B cell (primary cell): ENCODE measurements around the gene ZNF579. TPM values are rescaled to one million over a fixed set of nuclear protein-coding genes. Genes with fewer than 3 reads are reported as not detected.

Experiments
- ATAC-seq: fragments of 200-7000 bp; cut with Tn5 transposase; one replicate; pipeline ENCODE4 v1.10.0; 2021; ENCODE audit warnings: low read depth, mild to moderate bottlenecking, moderate number of reproducible peaks, moderate library complexity
- CTCF ChIA-PET: fragments of 350-600 bp; sonication (Branson Sonifier 250); formaldehyde crosslinking; loops from one replicate; lab custom pipeline; 2021; ENCODE audit warnings: antibody characterized with exemption, inconsistent platforms; lab: Charles Lee
- POLR2A ChIA-PET: fragments of 350-600 bp; sonication (Branson Sonifier 250); formaldehyde crosslinking; loops from one replicate; lab custom pipeline; 2021; ENCODE audit warnings: antibody characterized with exemption; lab: Charles Lee
- DNase-seq: peaks from one replicate; pipeline ENCODE4 v3.0.0; 2013
- H2AFZ ChIP-seq: 2 replicates; pipeline ENCODE4 v1.6.1; 2012; ENCODE audit warnings: mild to moderate bottlenecking, low read depth, low read length; ENCODE audit not compliant: insufficient read depth, poor library complexity, severe bottlenecking
- H3K27ac ChIP-seq, 2 donors: 1 replicate in 1 of 2; 2 replicates in 1 of 2; pipeline ENCODE4 v1.5.1; 2012 to 2013; ENCODE audit warnings: low read length in 2 of 2, mild to moderate bottlenecking in 2 of 2, moderate library complexity in 1 of 2
- H3K27me3 ChIP-seq, 4 experiments: fragments of 200-600 bp in 1 of 4; sonication (generic) in 1 of 4; replicated peaks in 1 of 4; 1 replicate in 2 of 4; 2 replicates in 2 of 4; pipeline versions ENCODE4 v1.6.1 to v1.7.0; 2013 to 2016; ENCODE audit warnings: low read length in 3 of 4, mild to moderate bottlenecking in 2 of 4, mixed read lengths in 1 of 4, moderate library complexity in 1 of 4; ENCODE audit not compliant: insufficient read depth in 4 of 4, control insufficient read depth in 3 of 4; ENCODE audit errors: control extremely low read depth in 1 of 4
- H3K36me3 ChIP-seq, 2 experiments: replicated peaks in 1 of 2; 1 replicate in 1 of 2; 2 replicates in 1 of 2; pipeline versions ENCODE4 v1.6.1 to v1.7.1; 2013; ENCODE audit warnings: low read length in 1 of 2; ENCODE audit not compliant: insufficient read depth in 2 of 2, control insufficient read depth in 1 of 2; ENCODE audit errors: control extremely low read depth in 1 of 2, extremely low read depth in 1 of 2
- H3K4me1 ChIP-seq, 2 donors: fragments of 200-600 bp in 1 of 2; sonication (generic) in 1 of 2; 1 replicate in 1 of 2; 2 replicates in 1 of 2; pipeline versions ENCODE4 v1.5.1 to v1.6.1; 2013 to 2017; ENCODE audit warnings: low read length in 2 of 2; ENCODE audit not compliant: control insufficient read depth in 2 of 2, insufficient read depth in 2 of 2
- H3K4me2 ChIP-seq: replicated peaks from 2 replicates; pipeline ENCODE3; 2012; ENCODE audit warnings: mild to moderate bottlenecking, low read depth, low read length; ENCODE audit not compliant: poor library complexity, severe bottlenecking
- H3K4me3 ChIP-seq, 5 experiments: fragments of 200-600 bp in 1 of 5; sonication (generic) in 1 of 5; 1 replicate in 3 of 5; 2 replicates in 2 of 5; pipeline versions ENCODE4 v1.5.1 to v1.7.0; 2011 to 2016; ENCODE audit warnings: low read length in 4 of 5, mild to moderate bottlenecking in 4 of 5, low read depth in 2 of 5, control low read depth in 1 of 5, moderate library complexity in 1 of 5; ENCODE audit not compliant: insufficient read depth in 1 of 5; ENCODE audit errors: control extremely low read depth in 1 of 5, extremely low read depth in 1 of 5
- H3K79me2 ChIP-seq: fragments of 200-600 bp; sonication (generic); one replicate; pipeline ENCODE4 v1.6.0; 2016; ENCODE audit warnings: low read length; ENCODE audit not compliant: control insufficient read depth, insufficient read depth
- H3K9ac ChIP-seq: fragments of 200-600 bp; sonication (generic); 2 replicates; pipeline ENCODE4 v1.6.1; 2017; ENCODE audit warnings: mild to moderate bottlenecking, low read length, moderate library complexity
- H3K9me3 ChIP-seq, 3 donors: one replicate each; pipeline versions ENCODE4 v1.6.1 to v1.7.1; 2013; ENCODE audit warnings: low read length in 2 of 3; ENCODE audit not compliant: control insufficient read depth in 2 of 3, insufficient read depth in 1 of 3; ENCODE audit errors: control extremely low read depth in 1 of 3
- H4K20me1 ChIP-seq: 2 replicates; pipeline ENCODE4 v1.6.0; 2012; ENCODE audit warnings: mild to moderate bottlenecking, low read length; ENCODE audit not compliant: insufficient read depth, control insufficient read depth, poor library complexity, severe bottlenecking
- H3K27ac Mint-ChIP-seq: one replicate; pipeline ENCODE4 v1.8.0; 2021; ENCODE audit warnings: mixed read lengths
- H3K27me3 Mint-ChIP-seq: one replicate; pipeline ENCODE4 v1.8.0; 2021; ENCODE audit warnings: mixed read lengths
- H3K4me1 Mint-ChIP-seq: one replicate; pipeline ENCODE4 v1.8.0; 2021; ENCODE audit warnings: mixed read lengths
- H3K4me3 Mint-ChIP-seq: one replicate; pipeline ENCODE4 v1.8.0; 2021; ENCODE audit warnings: mixed read lengths
- H3K9me3 Mint-ChIP-seq: one replicate; pipeline ENCODE4 v1.8.0; 2022; ENCODE audit warnings: mixed read lengths; ENCODE audit not compliant: insufficient read depth
- CTCF ChIP-seq: fragments of 200-600 bp; IDR thresholded peaks from one replicate; pipeline ENCODE4 v1.8.0; 2022; ENCODE audit warnings: antibody characterized with exemption, mild to moderate bottlenecking
- EZH2 ChIP-seq: IDR thresholded peaks from 2 replicates; pipeline ENCODE4 v1.6.1; 2012; ENCODE audit warnings: borderline replicate concordance, low read depth, mild to moderate bottlenecking, moderate library complexity, low read length; ENCODE audit not compliant: insufficient read depth, poor library complexity, severe bottlenecking
- WGBS: methylation state at CpG from one replicate; pipeline ENCODE4 v1.1.5; 2013; ENCODE audit warnings: missing lambda C conversion rate; ENCODE audit not compliant: insufficient coverage; 5-methylcytosine and 5-hydroxymethylcytosine counted together
- intact Hi-C: fragments of 100-400 bp; cut with micrococcal nuclease; formaldehyde crosslinking; loops from one replicate; pipeline ENCODE4 v1.10.0; 2022
- polyA minus RNA-seq: library from RNA; depleted of rRNA, polyadenylated mRNA; stranded (reverse); fragments of >200 nt; gene quantifications from 2 replicates; pipeline ENCODE4 v1.2.3, GENCODE V29; 2012
- polyA plus RNA-seq: library from polyadenylated mRNA; depleted of rRNA; stranded (reverse); fragments of >200 nt; gene quantifications from 2 replicates; pipeline ENCODE4 v1.2.3, GENCODE V29; 2012
- total RNA-seq, 2 donors: library from RNA; stranded (reverse); fragments of 120-200 nt in 1 of 2; gene quantifications; 1 replicate in 1 of 2; 2 replicates in 1 of 2; pipeline versions ENCODE4 v1.2.3 to v1.2.4, GENCODE V29; 2013 to 2022

ZNF579 gene, protein sequence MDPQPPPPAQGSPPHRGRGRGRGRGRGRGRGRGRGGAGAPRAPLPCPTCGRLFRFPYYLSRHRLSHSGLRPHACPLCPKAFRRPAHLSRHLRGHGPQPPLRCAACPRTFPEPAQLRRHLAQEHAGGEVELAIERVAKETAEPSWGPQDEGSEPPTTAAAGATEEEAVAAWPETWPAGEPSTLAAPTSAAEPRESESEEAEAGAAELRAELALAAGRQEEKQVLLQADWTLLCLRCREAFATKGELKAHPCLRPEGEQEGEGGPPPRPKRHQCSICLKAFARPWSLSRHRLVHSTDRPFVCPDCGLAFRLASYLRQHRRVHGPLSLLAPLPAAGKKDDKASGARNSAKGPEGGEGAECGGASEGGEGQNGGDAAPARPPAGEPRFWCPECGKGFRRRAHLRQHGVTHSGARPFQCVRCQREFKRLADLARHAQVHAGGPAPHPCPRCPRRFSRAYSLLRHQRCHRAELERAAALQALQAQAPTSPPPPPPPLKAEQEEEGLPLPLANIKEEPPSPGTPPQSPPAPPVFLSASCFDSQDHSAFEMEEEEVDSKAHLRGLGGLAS
- total RNA-seq, result 10.3 and 10.8 TPM in 2 replicates
- total RNA-seq (2013), result 2.1 TPM
- polyA plus RNA-seq, result 3.7 and 6.7 TPM in 2 replicates
- 2.5 and 6.8 TPM in 2 replicates for polyA minus RNA-seq

GRCh38 chr19:55580628-55581144 is at the start of gene ZNF579:
TSS of gene ZNF579 (minus strand) at chr19:55580848. CDS start at chr19:55579639, 1,209 bp downstream.
- Mint-ChIP-seq H3K27me3 (no peaks in the 10 kb centered on the region), H3K9me3 (no peaks in the 10 kb centered on the region), H3K4me1 (peaks cover 33% of the 10 kb centered on the region), H3K27ac (peak within 1 kb of the TSS; percentile 68), H3K4me3 (peak within 1 kb of the TSS; percentile 83)
- Histone ChIP-seq H4K20me1 (no peaks in the 10 kb centered on the region), H3K4me3 (peak within 1 kb of the TSS; percentile 19 to 78 (median 69)), H3K27me3 (no peaks in the 10 kb centered on the region), H3K9me3 (peaks cover 0 to 9% (median 0%) of the 10 kb centered on the region in 3 donors), H3K27ac (peak within 1 kb of the TSS; percentile 66 to 80), H3K79me2 (no peaks in the 10 kb centered on the region), H3K9ac (peak within 1 kb of the TSS; percentile 80), H3K4me2 (peak within 1 kb of the TSS; percentile 93), H3K4me1 (peaks cover 22 to 25% of the 10 kb centered on the region in 2 donors), H2AFZ (peak within 1 kb of the TSS; percentile 96), H3K36me3 (no peaks in the 10 kb centered on the region)
- ChIA-PET CTCF (interaction anchor here (1.2 to 1.4 kb wide), 2 partner anchors 50 to 52 kb away, joined by 4 to 7 read pairs; no protein-coding TSS in a partner anchor), POLR2A (interaction anchor here (0.6 to 1.9 kb wide), 4 partner anchors 14 to 26 kb away, joined by 3 to 8 read pairs (median 5); partner anchors contain the start of genes FIZ1 and ZNF865)
- no peak for TF ChIP-seq EZH2
- TF ChIP-seq CTCF, result no peak
- ATAC-seq, result peak; percentile 71
- peak; percentile 83 for DNase-seq
- 1% methylated on average over 8 of the region's 24 CpGs for WGBS
- intact Hi-C loops, result loop anchor here (2.0 kb wide), 1 partner anchor 18 kb away; the partner anchor contains the start of gene FIZ1
